Measurements from ENCODE around the gene MAL. TPM values are rescaled to one million over a fixed set of nuclear protein-coding genes. Genes with fewer than 3 reads are reported as not detected.

The MAL gene
- total and polyA plus RNA-seq, 2 experiments from 2014 or later: 1.4 TPM; not detected in 1

- Histone ChIP-seq H3K27me3 (no peaks in the 10 kb centered on the region), H2AFZ (no peak overlapping the region), H3K36me3 (replicated peaks; ENCODE audit: insufficient read depth, low read depth) (no peaks in the 10 kb centered on the region), H4K20me1 (ENCODE audit: insufficient read depth, poor library complexity, severe bottlenecking) (no peaks in the 10 kb centered on the region), H3K79me2 (no peaks in the 10 kb centered on the region), H3K9me3 (ENCODE audit: low read depth) (no peaks in the 10 kb centered on the region), H3K9me2 (replicated peaks; ENCODE audit: insufficient read depth) (no peaks in the 10 kb centered on the region), H3K4me1 (ENCODE audit: insufficient read depth) (no peaks in the 10 kb centered on the region), H3K27ac (no peak overlapping the region), H3K4me2 (no peak overlapping the region), H3K4me3 (no peak overlapping the region)
- DNase-seq (ENCODE audit: low spot score): no peak
- no peak for TF ChIP-seq EZH2 (IDR thresholded peaks at IDR 0.05; ENCODE audit: borderline replicate concordance)
- TF ChIP-seq CTCF (IDR thresholded peaks at IDR 0.05; ENCODE audit: poor library complexity): no peak
- TF ChIP-seq EZH2phosphoT487 (IDR thresholded peaks at IDR 0.05; ENCODE audit: low read depth, severe bottlenecking, unreplicated experiment): no peak
- 56% methylated on average over 7 of the region's 7 CpGs for WGBS (ENCODE audit: low lambda C conversion rate, missing lambda C conversion rate)
Measured at GRCh38 chr2:94995553-94996304, 29.8 kb upstream of the MAL start.

GRCh38 chr2:94996305-94997100 is 29.0 kb upstream of the MAL start:
- H3K4me1 ChIP-seq (ENCODE audit: insufficient read depth): no peaks in the 10 kb centered on the region
- no peaks in the 10 kb centered on the region for H3K79me2 ChIP-seq
- 73% methylated on average over 23 of the region's 23 CpGs for WGBS (ENCODE audit: low lambda C conversion rate, missing lambda C conversion rate)
- H2AFZ ChIP-seq: no peak overlapping the region
- H3K4me2 ChIP-seq: no peak overlapping the region
- no peak for DNase-seq (ENCODE audit: low spot score)
- no peaks in the 10 kb centered on the region for H3K27me3 ChIP-seq
- H3K27ac ChIP-seq: no peak overlapping the region
- no peak overlapping the region for H3K4me3 ChIP-seq
- H3K9me3 ChIP-seq (ENCODE audit: low read depth): no peaks in the 10 kb centered on the region
- TF ChIP-seq CTCF (IDR thresholded peaks at IDR 0.05; ENCODE audit: poor library complexity) (no peak), EZH2 (IDR thresholded peaks at IDR 0.05; ENCODE audit: borderline replicate concordance) (no peak), EZH2phosphoT487 (IDR thresholded peaks at IDR 0.05; ENCODE audit: low read depth, severe bottlenecking, unreplicated experiment) (no peak)
- H4K20me1 ChIP-seq (ENCODE audit: insufficient read depth, poor library complexity, severe bottlenecking): no peaks in the 10 kb centered on the region
- H3K9me2 ChIP-seq (replicated peaks; ENCODE audit: insufficient read depth): no peaks in the 10 kb centered on the region
- no peaks in the 10 kb centered on the region for H3K36me3 ChIP-seq (replicated peaks; ENCODE audit: insufficient read depth, low read depth)

GRCh38 chr2:94997981-94998930 is 27.3 kb upstream of the MAL start:
- 75% methylated on average over 53 of the region's 54 CpGs for WGBS (ENCODE audit: low lambda C conversion rate, missing lambda C conversion rate)

More at GRCh38 chr2:94997981-94998930, 27.3 kb upstream of the MAL start:
- Histone ChIP-seq H3K36me3 (replicated peaks; ENCODE audit: insufficient read depth, low read depth) (no peaks in the 10 kb centered on the region), H3K4me1 (ENCODE audit: insufficient read depth) (no peaks in the 10 kb centered on the region), H3K27ac (no peak overlapping the region), H4K20me1 (ENCODE audit: insufficient read depth, poor library complexity, severe bottlenecking) (no peaks in the 10 kb centered on the region), H3K4me3 (no peak overlapping the region), H3K9me2 (replicated peaks; ENCODE audit: insufficient read depth) (no peaks in the 10 kb centered on the region), H3K4me2 (no peak overlapping the region), H3K79me2 (no peaks in the 10 kb centered on the region), H3K27me3 (no peaks in the 10 kb centered on the region), H2AFZ (no peak overlapping the region), H3K9me3 (ENCODE audit: low read depth) (no peaks in the 10 kb centered on the region)
- DNase-seq (ENCODE audit: low spot score): no peak
- TF ChIP-seq CTCF (IDR thresholded peaks at IDR 0.05; ENCODE audit: poor library complexity): no peak
- no peak for TF ChIP-seq EZH2 (IDR thresholded peaks at IDR 0.05; ENCODE audit: borderline replicate concordance)
- TF ChIP-seq EZH2phosphoT487 (IDR thresholded peaks at IDR 0.05; ENCODE audit: low read depth, severe bottlenecking, unreplicated experiment): no peak

Data from hepatocyte (in vitro differentiated cells).